Common myeloid progenitor, CD34-positive (primary cell): Measurements from ENCODE around the gene PHGDH.

Source experiments
- CTCF ChIA-PET: fragments of 350-600 bp; sonication (Branson Sonifier 250); formaldehyde crosslinking; loops from one replicate; lab custom pipeline; 2021; ENCODE audit warnings: antibody characterized with exemption; lab: Charles Lee
- POLR2A ChIA-PET: fragments of 350-600 bp; sonication (Branson Sonifier 250); formaldehyde crosslinking; loops from one replicate; lab custom pipeline; 2021; ENCODE audit warnings: antibody characterized with exemption; lab: Charles Lee
- DNase-seq, 3 donors: peaks; one replicate each; pipeline versions ENCODE4 v3.0.0 to v3.0.0-alpha.2; 2013
- H3K27ac ChIP-seq, 2 experiments: 1 replicate in 1 of 2; 2 replicates in 1 of 2; pipeline ENCODE4 v1.7.0; 2013; ENCODE audit warnings: inconsistent platforms in 2 of 2, low read length in 2 of 2, mild to moderate bottlenecking in 2 of 2, low read depth in 1 of 2, moderate library complexity in 1 of 2; ENCODE audit not compliant: severe bottlenecking in 2 of 2, insufficient read depth in 1 of 2, poor library complexity in 1 of 2
- H3K27me3 ChIP-seq, 5 experiments: replicated peaks in 2 of 5; 1 replicate in 3 of 5; 2 replicates in 2 of 5; pipeline versions ENCODE4 v1.6.1 to v1.7.0; 2013; ENCODE audit warnings: low read length in 4 of 5, mild to moderate bottlenecking in 2 of 5, moderate library complexity in 2 of 5, inconsistent platforms in 1 of 5; ENCODE audit not compliant: insufficient read depth in 5 of 5, control insufficient read depth in 4 of 5
- H3K36me3 ChIP-seq, 4 experiments: 1 replicate in 2 of 4; 2 replicates in 2 of 4; pipeline versions ENCODE4 v1.6.1 to v1.7.0; 2013; ENCODE audit warnings: low read length in 3 of 4, control low read depth in 1 of 4, mild to moderate bottlenecking in 1 of 4; ENCODE audit not compliant: control insufficient read depth in 4 of 4, insufficient read depth in 4 of 4
- H3K4me1 ChIP-seq, 4 experiments: 1 replicate in 3 of 4; 2 replicates in 1 of 4; pipeline versions ENCODE4 v1.6.1 to v1.7.1; 2013; ENCODE audit warnings: low read length in 3 of 4, mild to moderate bottlenecking in 3 of 4, control low read depth in 1 of 4, inconsistent platforms in 1 of 4, moderate library complexity in 1 of 4; ENCODE audit not compliant: control insufficient read depth in 4 of 4, insufficient read depth in 4 of 4; ENCODE audit errors: control extremely low read depth in 1 of 4
- H3K4me3 ChIP-seq, 7 experiments: 1 replicate in 4 of 7; 2 replicates in 3 of 7; pipeline versions ENCODE4 v1.5.1 to v1.7.0; 2013; ENCODE audit warnings: mild to moderate bottlenecking in 7 of 7, low read length in 6 of 7, moderate library complexity in 6 of 7, inconsistent platforms in 2 of 7, low read depth in 2 of 7, control low read depth in 1 of 7; ENCODE audit not compliant: insufficient read depth in 4 of 7, control insufficient read depth in 1 of 7; ENCODE audit errors: extremely low read depth in 1 of 7
- H3K9me3 ChIP-seq, 5 experiments: 1 replicate in 4 of 5; 2 replicates in 1 of 5; pipeline versions ENCODE4 v1.6.1 to v1.7.1; 2013; ENCODE audit warnings: low read length in 4 of 5, mild to moderate bottlenecking in 2 of 5, inconsistent platforms in 1 of 5, low read depth in 1 of 5, moderate library complexity in 1 of 5; ENCODE audit not compliant: control insufficient read depth in 4 of 5, insufficient read depth in 2 of 5; ENCODE audit errors: control extremely low read depth in 1 of 5
- WGBS: methylation state at CpG from one replicate; pipeline ENCODE4 v1.1.5; 2013; ENCODE audit not compliant: insufficient coverage; 5-methylcytosine and 5-hydroxymethylcytosine counted together

PHGDH gene

GRCh38 chr1:119764220-119764619, 52.5 kb downstream of the PHGDH start:
- DNase-seq: no peak
- Histone ChIP-seq H3K27ac (no peak overlapping the region), H3K4me3 (no peak overlapping the region), H3K9me3 (peaks cover 0 to 7% (median 0%) of the 10 kb centered on the region in 5 experiments), H3K4me1 (no peaks in the 10 kb centered on the region), H3K36me3 (no peaks in the 10 kb centered on the region), H3K27me3 (peaks cover 0 to 1% (median 0%) of the 10 kb centered on the region in 5 experiments)
- ChIA-PET CTCF (interaction anchor here (1.6 kb wide), 1 partner anchor 20 kb away, joined by 4 read pairs; no protein-coding TSS in a partner anchor), POLR2A (no interaction called here)
- WGBS: 93% methylated on average over 6 of the region's 6 CpGs

GRCh38 chr1:119766374-119766794, 54.6 kb downstream of the PHGDH start:
- Histone ChIP-seq H3K4me1 (no peaks in the 10 kb centered on the region), H3K9me3 (peaks cover 0 to 7% (median 0%) of the 10 kb centered on the region in 5 experiments), H3K27me3 (peaks cover 0 to 4% (median 0%) of the 10 kb centered on the region in 5 experiments), H3K36me3 (no peaks in the 10 kb centered on the region), H3K27ac (no peak overlapping the region), H3K4me3 (no peak overlapping the region)
- 100% methylated on average over 3 of the region's 4 CpGs for WGBS
- CTCF ChIA-PET: interaction anchor here (1.6 to 1.8 kb wide), 2 partner anchors 22 to 43 kb away, joined by 4 to 10 read pairs; no protein-coding TSS in a partner anchor
- POLR2A ChIA-PET: no interaction called here
- DNase-seq: no peak

GRCh38 chr1:119767486-119767885, 55.8 kb downstream of the PHGDH start:
- peaks cover 0 to 4% (median 0%) of the 10 kb centered on the region in 5 experiments for H3K27me3 ChIP-seq
- 95% methylated on average over 2 of the region's 2 CpGs for WGBS
- POLR2A ChIA-PET: no interaction called here

GRCh38 chr1:119768778-119769177, 57.0 kb downstream of the PHGDH start, which contains the start of gene HMGCS2:
TSS of gene HMGCS2 (minus strand) at chr1:119768905. CDS start at chr1:119768844, 61 bp downstream.
- ChIA-PET CTCF (interaction anchor here (1.0 kb wide), 1 partner anchor 41 kb away, joined by 5 read pairs; no protein-coding TSS in a partner anchor), POLR2A (interaction anchor here (0.6 kb wide), 1 partner anchor 461 kb away, joined by 4 read pairs; no protein-coding TSS in a partner anchor)
- no peak for DNase-seq
- H3K36me3 ChIP-seq: no peaks in the 10 kb centered on the region
- no peak within 1 kb of the TSS for H3K4me3 ChIP-seq
- WGBS: 100% methylated on average over 6 of the region's 8 CpGs
- H3K27me3 ChIP-seq: peaks cover 0 to 4% (median 0%) of the 10 kb centered on the region in 5 experiments
- H3K27ac ChIP-seq: no peak within 1 kb of the TSS
- peaks cover 0 to 7% (median 0%) of the 10 kb centered on the region in 5 experiments for H3K9me3 ChIP-seq
- H3K4me1 ChIP-seq: no peaks in the 10 kb centered on the region

More at GRCh38 chr1:119767486-119767885, 55.8 kb downstream of the PHGDH start:
- Histone ChIP-seq H3K4me3 (no peak overlapping the region), H3K9me3 (peaks cover 0 to 7% (median 0%) of the 10 kb centered on the region in 5 experiments), H3K4me1 (no peaks in the 10 kb centered on the region), H3K36me3 (no peaks in the 10 kb centered on the region), H3K27ac (no peak overlapping the region)
- CTCF ChIA-PET: interaction anchor here (0.8 to 1.6 kb wide), 2 partner anchors 23 to 25 kb away, joined by 3 to 10 read pairs; no protein-coding TSS in a partner anchor
- no peak for DNase-seq

- H3K36me3 ChIP-seq: no peaks in the 10 kb centered on the region
- ChIA-PET POLR2A (no interaction called here), CTCF (interaction anchor here (0.7 to 1.2 kb wide), 5 partner anchors 9 to 34 kb away, joined by 3 read pairs; no protein-coding TSS in a partner anchor)
- H3K4me3 ChIP-seq: no peak overlapping the region
- peak in 2 of 3 donors; percentile 21 to 26 for DNase-seq
- no peaks in the 10 kb centered on the region for H3K9me3 ChIP-seq
- 45% methylated on average over 2 of the region's 2 CpGs for WGBS
- H3K4me1 ChIP-seq: no peaks in the 10 kb centered on the region
- no peak overlapping the region for H3K27ac ChIP-seq
- H3K27me3 ChIP-seq: peaks cover 0 to 4% (median 0%) of the 10 kb centered on the region in 5 experiments
These were observed 59.3 kb downstream of the PHGDH start for GRCh38 chr1:119771016-119771415.

- ChIA-PET CTCF (interaction anchor here (0.7 to 1.2 kb wide), 6 partner anchors 9 to 34 kb away, joined by 3 read pairs; no protein-coding TSS in a partner anchor), POLR2A (no interaction called here)
- Histone ChIP-seq H3K27me3 (peaks cover 0 to 4% (median 0%) of the 10 kb centered on the region in 5 experiments), H3K4me1 (no peaks in the 10 kb centered on the region), H3K36me3 (no peaks in the 10 kb centered on the region), H3K4me3 (no peak overlapping the region), H3K9me3 (no peaks in the 10 kb centered on the region), H3K27ac (no peak overlapping the region)
- DNase-seq: no peak
- 100% methylated on average over 1 of the region's 3 CpGs for WGBS
These were observed 60.0 kb downstream of the PHGDH start for GRCh38 chr1:119771770-119772169.

- no peak for DNase-seq
- no peak overlapping the region for H3K4me3 ChIP-seq
- 100% methylated on average over 2 of the region's 2 CpGs for WGBS
- peaks cover 0 to 4% (median 0%) of the 10 kb centered on the region in 5 experiments for H3K27me3 ChIP-seq
- no peaks in the 10 kb centered on the region for H3K36me3 ChIP-seq
- no peaks in the 10 kb centered on the region for H3K9me3 ChIP-seq
- CTCF ChIA-PET: interaction anchor here (0.9 to 1.2 kb wide), 3 partner anchors 24 to 27 kb away, joined by 3 read pairs; no protein-coding TSS in a partner anchor
- POLR2A ChIA-PET: no interaction called here
- no peak overlapping the region for H3K27ac ChIP-seq
- no peaks in the 10 kb centered on the region for H3K4me1 ChIP-seq
These were observed 60.6 kb downstream of the PHGDH start for GRCh38 chr1:119772298-119772697.
